ENCODE data around the gene POM121L12.

The POM121L12 gene

GRCh38 chr7:53035499-53036412, at the start of gene POM121L12:
POM121L12 (plus strand) TSS chr7:53035633; CDS start chr7:53035672, 39 bp downstream.
- no peak for DNase-seq

GRCh38 chr7:52992001-52992400, 43.4 kb upstream of the POM121L12 start:
- no peak for DNase-seq

- DNase-seq: no peak
Observed at GRCh38 chr7:52992479-52993162, 42.8 kb upstream of the POM121L12 start.

GRCh38 chr7:52995676-52996075, 39.8 kb upstream of the POM121L12 start:
- DNase-seq: no peak

GRCh38 chr7:53001221-53001620, 34.2 kb upstream of the POM121L12 start:
- no peak for DNase-seq

GRCh38 chr7:53002389-53002788, 33.0 kb upstream of the POM121L12 start:
- DNase-seq: no peak

- DNase-seq: no peak
Observed at GRCh38 chr7:53003653-53004445, 31.6 kb upstream of the POM121L12 start.

- no peak for DNase-seq
Observed at GRCh38 chr7:53013925-53014324, 21.5 kb upstream of the POM121L12 start.

GRCh38 chr7:53015463-53015862, 20.0 kb upstream of the POM121L12 start:
- no peak for DNase-seq

GRCh38 chr7:53022893-53023292, 12.5 kb upstream of the POM121L12 start:
- DNase-seq: no peak

- no peak for DNase-seq
Observed at GRCh38 chr7:53048638-53049037, 13.2 kb downstream of the POM121L12 start.

GRCh38 chr7:53050433-53050832, 15.0 kb downstream of the POM121L12 start:
- DNase-seq: no peak

- no peak for DNase-seq
Observed at GRCh38 chr7:53059591-53059990, 24.2 kb downstream of the POM121L12 start.

- no peak for DNase-seq
Observed at GRCh38 chr7:53060066-53060465, 24.6 kb downstream of the POM121L12 start.

GRCh38 chr7:53062796-53063195, 27.4 kb downstream of the POM121L12 start:
- DNase-seq: no peak

- no peak for DNase-seq
Observed at GRCh38 chr7:53068673-53069072, 33.2 kb downstream of the POM121L12 start.

- no peak for DNase-seq
Observed at GRCh38 chr7:53070883-53071282, 35.5 kb downstream of the POM121L12 start.

Data from DMS79 treated with DMSO at 0.1 percent for 48 hours (cell line).